SU-DHL-6 (cell line): ENCODE measurements around the gene ZSCAN21.

ENCODE experiments used
- CTCF ChIP-seq: fragments of 200-600 bp; sonication (generic); IDR thresholded peaks from one replicate; pipeline ENCODE4 v1.5.1; 2017; ENCODE audit warnings: antibody characterized with exemption, mild to moderate bottlenecking, low read length, moderate library complexity; ENCODE audit not compliant: insufficient read depth, poor library complexity, severe bottlenecking
- EZH2phosphoT487 ChIP-seq: fragments of 200-600 bp; sonication (generic), shearing (Covaris generic); conservative IDR thresholded peaks from 2 replicates; pipeline ENCODE4 v1.6.1; 2018; ENCODE audit warnings: mild to moderate bottlenecking, antibody characterized with exemption, low read length, moderate library complexity, mixed read lengths

GRCh38 chr7:100081535-100082102 lies 32.0 kb downstream of the ZSCAN21 start, which contains the start of gene ZNF3:
- TF ChIP-seq CTCF: peak; percentile 99
- TF ChIP-seq EZH2phosphoT487: no peak
